Left colon (tissue), 2 donors: ENCODE measurements around the gene DAP3. TPM values are rescaled to one million over a fixed set of nuclear protein-coding genes. Genes with fewer than 3 reads are reported as not detected.
"Not testable (repeated sequence)": the region's sequence is repeated elsewhere in the genome, so short reads cannot be mapped to it uniquely, and the experiment has no call there.

Experiments used
- ATAC-seq: fragments of 200-7000 bp; cut with Tn5 transposase; one replicate; pipeline ENCODE4 v1.9.1; 2020; ENCODE audit warnings: mild to moderate bottlenecking, moderate library complexity
- DNase-seq, 2 donors: peaks; one replicate each; pipeline ENCODE4 v3.0.0-alpha.2; 2020
- intact Hi-C, 2 donors: fragments of 100-400 bp; cut with DNase I in 1 of 2; cut with micrococcal nuclease in 1 of 2; formaldehyde crosslinking; loops; one replicate each; pipeline versions ENCODE4 v1.11.2 to v1.14.0; 2022; cut with DNase I, micrococcal nuclease
- total RNA-seq, 2 donors: library from RNA; stranded (reverse); fragmentation: NEBNext Ultra II Directional; extraction: Animal tissue kit (Norgen Biotek cat#: 25700); gene quantifications; one replicate each; pipeline ENCODE4 v1.2.1, GENCODE V29; 2021
- donor health status: DM: no; HTN: no; CAD: no.
- donor health status: DM: yes; HTN: yes; CAD: no.

Gene DAP3
- total RNA-seq, 2 donors from 2014 or later = 67.2 to 84.3 TPM

DNA sequence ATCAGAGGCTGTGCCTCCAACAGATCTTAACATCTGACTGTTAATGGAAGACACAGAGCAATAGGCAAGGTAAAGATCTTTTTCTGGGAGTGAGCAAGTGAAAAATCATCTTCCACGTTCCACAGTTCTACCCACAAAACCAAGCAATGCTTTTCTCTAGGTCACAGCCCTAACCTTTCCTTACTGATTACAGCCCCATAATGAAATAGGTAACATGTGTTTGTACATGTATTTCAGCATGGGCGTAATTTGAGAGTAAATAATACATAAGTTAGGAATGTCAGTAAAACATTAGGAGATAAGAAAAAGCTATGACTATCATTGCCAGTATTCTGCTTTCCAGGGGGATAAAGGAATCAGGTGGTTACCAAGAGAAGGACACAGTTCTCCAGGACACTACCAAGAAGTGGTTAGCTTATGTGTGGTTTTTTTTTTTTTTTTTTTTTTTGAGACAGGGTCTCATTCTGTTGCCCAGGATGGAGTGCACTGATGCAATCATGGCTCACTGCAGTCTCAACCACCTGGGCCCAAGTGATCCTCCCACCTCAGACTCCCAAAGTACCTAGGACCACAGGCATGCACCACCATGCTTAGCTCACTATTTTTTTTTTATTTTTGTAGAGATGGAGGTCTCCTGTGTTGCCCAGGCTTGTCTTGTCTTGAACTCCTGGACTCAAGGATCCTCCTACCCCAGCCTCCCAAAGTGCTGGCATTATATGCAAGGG is 72.0 kb downstream of the DAP3 start:
- intact Hi-C loops = no loop called here
- no peak for ATAC-seq
- DNase-seq = no peak

GRCh38 chr1:155761736-155762405 is 73.0 kb downstream of the DAP3 start:
- DNase-seq (no peak), ATAC-seq (no peak)
- intact Hi-C loops = no loop called here

- intact Hi-C loops = not testable (repeated sequence)
- ATAC-seq = peak; percentile 51
- peak in 1 of 2 donors; percentile 45 for DNase-seq
These were observed 74.4 kb downstream of the DAP3 start for GRCh38 chr1:155763090-155763815.

DNA sequence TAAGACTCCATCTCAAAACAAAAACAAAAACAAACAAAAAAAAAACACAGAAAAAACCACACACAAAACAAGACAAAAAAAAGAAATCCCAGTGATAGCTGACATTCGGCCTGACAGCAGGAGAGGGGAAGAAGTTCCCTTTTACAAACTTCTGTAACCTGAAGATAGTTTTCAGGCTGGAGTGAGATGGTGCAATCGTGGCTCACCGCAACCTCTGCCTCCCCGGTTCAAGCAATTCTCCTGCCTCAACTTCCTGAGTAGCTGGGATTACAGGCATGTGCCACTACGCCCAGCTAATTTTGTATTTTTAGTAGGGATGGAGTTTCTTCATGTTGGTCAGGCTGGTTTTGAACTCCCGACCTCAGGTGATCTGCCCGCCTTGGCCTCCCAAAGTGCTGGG is 75.1 kb downstream of the DAP3 start:
- DNase-seq, intact Hi-C loops, ATAC-seq: not testable (repeated sequence)

DNA sequence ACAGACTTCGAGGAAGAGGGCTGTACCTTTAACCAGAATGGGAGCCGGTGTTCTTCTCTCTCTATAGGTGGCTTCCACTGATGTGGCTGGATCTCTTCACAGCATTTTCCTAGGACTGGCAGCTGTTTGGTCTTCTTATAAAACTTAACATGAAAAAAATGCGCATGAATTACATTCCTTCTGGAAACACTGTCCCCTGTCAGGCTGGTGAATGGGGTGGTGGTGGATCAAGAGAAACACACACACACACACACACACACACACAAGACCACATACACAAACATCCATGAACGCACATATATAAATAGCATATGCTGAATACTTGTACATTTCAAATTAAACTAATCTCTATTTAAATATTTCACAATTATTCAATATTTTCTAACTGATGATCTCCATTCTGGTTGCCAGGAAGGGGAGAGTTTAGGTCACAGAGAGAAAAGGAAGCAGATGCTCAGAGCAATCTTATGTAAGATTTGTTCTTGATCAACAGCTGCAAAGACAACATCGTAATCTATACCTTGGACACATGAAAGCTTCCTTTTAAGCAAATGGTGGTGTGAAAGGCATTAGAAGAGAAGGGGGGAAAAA is 78.6 kb downstream of the DAP3 start:
- ATAC-seq, DNase-seq, intact Hi-C loops: not testable (repeated sequence)

- no peak for ATAC-seq
- no peak for DNase-seq
- intact Hi-C loops = no loop called here
These were observed 80.4 kb downstream of the DAP3 start for GRCh38 chr1:155769257-155769656.

GRCh38 chr1:155773221-155773620 is 84.3 kb downstream of the DAP3 start:
- ATAC-seq = no peak
- intact Hi-C loops = no loop called here

DNA sequence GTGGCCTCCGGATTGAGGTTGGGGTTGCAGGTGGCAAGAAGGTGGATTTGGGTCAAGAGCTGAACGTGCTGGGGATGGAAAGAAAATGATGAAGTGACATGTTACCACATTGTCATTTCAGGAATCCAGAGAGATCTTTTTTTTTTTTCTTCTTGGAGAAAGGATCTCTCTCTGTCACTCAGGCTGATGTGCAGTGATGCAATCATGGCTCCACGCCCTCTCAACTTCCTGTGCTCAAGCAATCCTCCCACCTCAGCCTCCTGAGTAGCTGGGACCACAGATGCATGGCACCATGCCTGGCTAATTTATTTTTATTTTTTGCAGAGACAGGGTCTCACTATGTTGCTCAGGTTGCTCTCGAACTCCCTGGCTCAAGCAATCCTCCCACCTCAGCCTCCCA is 87.5 kb downstream of the DAP3 start:
- intact Hi-C loops = no loop called here
- no peak for ATAC-seq
- no peak for DNase-seq

More at GRCh38 chr1:155773221-155773620, 84.3 kb downstream of the DAP3 start:
- no peak for DNase-seq

- intact Hi-C loops = no loop called here
- no peak for ATAC-seq
- no peak for DNase-seq
These were observed 88.7 kb downstream of the DAP3 start for GRCh38 chr1:155777582-155777981.

Other genes starting within 250 kb of the DAP3 start
- gene ASH1L, start 126.3 kb upstream of the DAP3 start, total RNA-seq = 10 to 100 TPM; 50.4 to 53.9 TPM
- gene MSTO1, start 78.9 kb upstream of the DAP3 start, total RNA-seq = 10 to 100 TPM; 14.6 to 19.6 TPM
- gene YY1AP1, start 317 bp upstream of the DAP3 start, total RNA-seq = 10 to 100 TPM; 52.4 to 61.7 TPM
- gene GON4L, start 168.1 kb downstream of the DAP3 start, total RNA-seq = 10 to 100 TPM; 38.2 to 41.2 TPM
- gene SYT11, start 170.5 kb downstream of the DAP3 start, total RNA-seq = 1 to 10 TPM; 1.8 to 4.2 TPM
- gene RIT1, start 222.3 kb downstream of the DAP3 start, total RNA-seq = 10 to 100 TPM; 21.5 to 26.3 TPM
- gene KHDC4, start 245.3 kb downstream of the DAP3 start, total RNA-seq = 10 to 100 TPM; 45.6 to 54.1 TPM